ENCODE measurements around the gene TLL2. TPM values are rescaled to one million over a fixed set of nuclear protein-coding genes. Genes with fewer than 3 reads are reported as not detected.
A peak's percentile ranks its signal among the peaks of the same experiment; 100 is the strongest.

Gene TLL2
- total and polyA plus RNA-seq, 9 of the 15 experiments (the other 6 are each of a cell fraction or from before 2014, with no cell fraction given), result 0.09 TPM; not detected in 8

- TF ChIP-seq STAT6 (CRISPR knock-in tag; IDR thresholded peaks at IDR 0.05), result no peak
- TF ChIP-seq ZNF695 (CRISPR knock-in tag; IDR thresholded peaks at IDR 0.05), result no peak
- TF ChIP-seq SMARCB1 (IDR thresholded peaks at IDR 0.05; ENCODE audit: insufficient read length, low read depth), result no peak
- TF ChIP-seq NFATC3 (IDR thresholded peaks at IDR 0.05), result no peak
Measured at GRCh38 chr10:96418582-96418981, 95.1 kb downstream of the TLL2 start (continued).

- Histone ChIP-seq H3K4me1 (replicated peaks in 1 of 2; ENCODE audit: control insufficient read depth in 2 of 2, insufficient read depth in 2 of 2, low read length in 2 of 2) (no peaks in the 10 kb centered on the region), H3K79me2 (ENCODE audit: control insufficient read depth, insufficient read depth, low read length) (no peaks in the 10 kb centered on the region), H3K4me2 (ENCODE audit: insufficient read depth, low read length) (no peak overlapping the region), H3K9me3 (replicated peaks; ENCODE audit: control insufficient read depth, insufficient read depth, low read depth, low read length) (no peaks in the 10 kb centered on the region), H3K4me3 (no peak overlapping the region), H3K9me1 (ENCODE audit: control insufficient read depth, insufficient read depth, low read length) (peaks cover 2% of the 10 kb centered on the region), H3K27me3 (ENCODE audit: control insufficient read depth in 2 of 2, insufficient read depth in 2 of 2, low read length in 2 of 2) (peaks cover 1 to 36% of the 10 kb centered on the region in 2 experiments; a peak in 3 of 5 replicates), H3K27ac (ENCODE audit: extremely low read depth, low read depth, low read length) (no peak overlapping the region), H2AFZ (ENCODE audit: low read depth, low read length) (no peak overlapping the region), H3K9ac (ENCODE audit: insufficient read depth in 1 of 2, low read depth in 2 of 2, low read length in 2 of 2) (no peak overlapping the region), H3K36me3 (ENCODE audit: control insufficient read depth, insufficient read depth, low read length) (no peaks in the 10 kb centered on the region), H4K20me1 (replicated peaks; ENCODE audit: control insufficient read depth, insufficient read depth, low read length) (no peaks in the 10 kb centered on the region)
- peak; percentile 49; the same call in 2 of the 3 replicates for ATAC-seq
- no TSS peak for BruUV-seq (replicated peaks)
- no peak for DNase-seq (ENCODE audit: extremely low read depth in 1 of 4, low spot score in 3 of 4)
- intact Hi-C loops (cut with micrococcal nuclease) (no loop called here), in situ Hi-C loops (cut with MboI) (loop anchor here (5.0 kb wide), 1 partner anchor 40 kb away; no protein-coding TSS in a partner anchor)
- TF ChIP-seq ZNF780A (CRISPR knock-in tag; IDR thresholded peaks at IDR 0.05), result no peak
- TF ChIP-seq ZNF431 (CRISPR knock-in tag; IDR thresholded peaks at IDR 0.05), result no peak
- no peak for TF ChIP-seq RNF219 (CRISPR knock-in tag; IDR thresholded peaks at IDR 0.05)
- no peak for TF ChIP-seq KHSRP (IDR thresholded peaks at IDR 0.05)
- TF ChIP-seq MTA2 (IDR thresholded peaks at IDR 0.05; ENCODE audit: low read depth), result no peak
- no peak for TF ChIP-seq NFATC3 (IDR thresholded peaks at IDR 0.05)
- TF ChIP-seq RBFOX2 (IDR thresholded peaks at IDR 0.05; ENCODE audit: low read depth, low read length), result no peak
- TF ChIP-seq FOXA1 (IDR thresholded peaks at IDR 0.05; ENCODE audit: borderline replicate concordance), result no peak
- no peak for TF ChIP-seq MCM2 (IDR thresholded peaks at IDR 0.05; ENCODE audit: low read depth)
- 4% methylated on average over 3 of the region's 3 CpGs for WGBS (ENCODE audit: insufficient coverage, low coverage, missing lambda C conversion rate)
- CTCF ChIA-PET (ENCODE audit: low intra/inter-chr PET ratio), result no interaction called here
- POLR2A ChIA-PET, result interaction anchor here (0.5 to 0.7 kb wide), 2 partner anchors 11 to 66 kb away, joined by 3 read pairs; no protein-coding TSS in a partner anchor
- no peak for FAIRE-seq
Measured at GRCh38 chr10:96417441-96417840, 96.3 kb downstream of the TLL2 start.

Data from K562 (cell line).